ENCODE measurements around the gene CDK19. TPM values are rescaled to one million over a fixed set of nuclear protein-coding genes. Genes with fewer than 3 reads are reported as not detected.
A peak's percentile ranks its signal among the peaks of the same experiment; 100 is the strongest.

Gene CDK19
- total and polyA plus RNA-seq, 2 of the 13 experiments (the other 11 are each of a cell fraction or from before 2014, with no cell fraction given) = 13.4 to 27.0 TPM

DNA sequence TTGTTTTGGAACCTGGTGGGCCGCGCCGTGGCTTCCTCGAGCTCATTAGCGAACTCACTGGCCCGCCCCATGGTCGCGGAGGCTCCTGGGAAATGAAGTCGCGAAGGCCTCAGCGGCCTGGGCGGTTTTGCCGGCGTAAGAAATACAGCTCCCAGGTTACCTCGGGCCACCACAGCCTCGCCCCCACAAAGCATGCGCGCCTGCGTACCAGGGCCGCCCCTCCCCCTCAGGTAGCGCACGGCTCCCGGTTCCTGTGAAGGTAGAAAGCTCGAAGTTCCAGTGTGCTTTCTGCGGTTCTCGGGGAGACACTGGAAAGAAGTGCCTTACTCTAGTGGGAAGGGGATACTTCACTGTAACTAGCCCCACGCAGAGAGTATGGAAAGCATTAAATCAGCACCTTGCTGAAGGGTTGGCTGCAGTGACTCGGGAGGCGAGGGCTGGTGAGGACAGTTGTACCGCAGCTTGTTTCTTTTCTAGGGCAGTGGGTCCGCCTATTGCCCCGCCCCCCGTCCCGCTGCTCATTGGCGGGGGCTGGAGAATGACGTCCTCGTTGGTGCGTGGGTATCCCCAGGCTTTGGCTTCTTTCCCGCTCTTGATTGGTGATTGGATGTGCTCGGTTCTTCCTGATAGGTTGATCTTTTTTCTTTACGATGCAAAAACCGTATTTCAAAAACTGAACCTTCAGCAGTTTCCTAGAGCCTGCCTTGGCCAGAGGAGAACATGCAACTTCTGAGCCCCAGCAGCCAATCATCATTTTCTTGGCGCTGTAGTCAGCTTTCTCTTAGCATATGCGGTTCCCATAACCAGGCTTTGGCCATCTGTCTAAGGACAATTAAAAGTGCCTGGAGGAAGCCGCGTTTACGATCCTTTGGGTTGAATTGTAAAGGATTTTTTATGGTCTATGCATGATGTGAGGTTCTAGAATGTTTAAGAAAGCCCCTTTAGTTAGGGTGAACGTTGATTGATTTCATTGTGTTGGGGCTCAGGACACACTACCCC, at the start of gene CDK19 (continued):
- no peak for TF ChIP-seq TRIM22 (IDR thresholded peaks at IDR 0.05)
- peak; percentile 29; the same call in 1 of the 2 replicates for TF ChIP-seq HNF4A (CRISPR knock-in tag; IDR thresholded peaks at IDR 0.05)
- no peak for TF ChIP-seq ZNF816 (CRISPR knock-in tag; IDR thresholded peaks at IDR 0.05; ENCODE audit: borderline replicate concordance)
- peak; percentile 71 for TF ChIP-seq ZEB1 (IDR thresholded peaks at IDR 0.05; ENCODE audit: insufficient replicate concordance, low read depth)
- no peak for TF ChIP-seq PATZ1 (CRISPR knock-in tag; IDR thresholded peaks at IDR 0.05)
- TF ChIP-seq ZNF766 (CRISPR knock-in tag; IDR thresholded peaks at IDR 0.05; ENCODE audit: borderline replicate concordance) = no peak
- peak; percentile 54 for TF ChIP-seq ZNF331 (CRISPR knock-in tag; IDR thresholded peaks at IDR 0.05)
- no peak for TF ChIP-seq ZNF20 (CRISPR knock-in tag; IDR thresholded peaks at IDR 0.05)
- TF ChIP-seq U2AF1 (optimal IDR thresholded peaks at IDR 0.05; ENCODE audit: low read depth, low read length) = no peak
- TF ChIP-seq, protein P1, sequence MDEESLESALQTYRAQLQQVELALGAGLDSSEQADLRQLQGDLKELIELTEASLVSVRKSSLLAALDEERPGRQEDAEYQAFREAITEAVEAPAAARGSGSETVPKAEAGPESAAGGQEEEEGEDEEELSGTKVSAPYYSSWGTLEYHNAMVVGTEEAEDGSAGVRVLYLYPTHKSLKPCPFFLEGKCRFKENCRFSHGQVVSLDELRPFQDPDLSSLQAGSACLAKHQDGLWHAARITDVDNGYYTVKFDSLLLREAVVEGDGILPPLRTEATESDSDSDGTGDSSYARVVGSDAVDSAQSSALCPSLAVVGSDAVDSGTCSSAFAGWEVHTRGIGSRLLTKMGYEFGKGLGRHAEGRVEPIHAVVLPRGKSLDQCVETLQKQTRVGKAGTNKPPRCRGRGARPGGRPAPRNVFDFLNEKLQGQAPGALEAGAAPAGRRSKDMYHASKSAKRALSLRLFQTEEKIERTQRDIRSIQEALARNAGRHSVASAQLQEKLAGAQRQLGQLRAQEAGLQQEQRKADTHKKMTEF (CRISPR knock-in tag; IDR thresholded peaks at IDR 0.05) = peak; percentile 92
- no peak for TF ChIP-seq ZNF879 (CRISPR knock-in tag; IDR thresholded peaks at IDR 0.05)
- no peak for TF ChIP-seq ZNF235 (CRISPR knock-in tag; IDR thresholded peaks at IDR 0.05; ENCODE audit: borderline replicate concordance)
- 0 out of 2 replicates have a peak, but pooled peaks have one; percentile 67 for TF ChIP-seq BCL3 (CRISPR knock-in tag; IDR thresholded peaks at IDR 0.05)

All from HepG2 (cell line).